Measurements from ENCODE around the gene CYP4F8.

CYP4F8 gene, protein sequence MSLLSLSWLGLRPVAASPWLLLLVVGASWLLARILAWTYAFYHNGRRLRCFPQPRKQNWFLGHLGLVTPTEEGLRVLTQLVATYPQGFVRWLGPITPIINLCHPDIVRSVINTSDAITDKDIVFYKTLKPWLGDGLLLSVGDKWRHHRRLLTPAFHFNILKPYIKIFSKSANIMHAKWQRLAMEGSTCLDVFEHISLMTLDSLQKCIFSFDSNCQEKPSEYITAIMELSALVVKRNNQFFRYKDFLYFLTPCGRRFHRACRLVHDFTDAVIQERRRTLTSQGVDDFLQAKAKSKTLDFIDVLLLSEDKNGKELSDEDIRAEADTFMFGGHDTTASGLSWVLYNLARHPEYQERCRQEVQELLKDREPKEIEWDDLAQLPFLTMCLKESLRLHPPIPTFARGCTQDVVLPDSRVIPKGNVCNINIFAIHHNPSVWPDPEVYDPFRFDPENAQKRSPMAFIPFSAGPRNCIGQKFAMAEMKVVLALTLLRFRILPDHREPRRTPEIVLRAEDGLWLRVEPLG

DNA sequence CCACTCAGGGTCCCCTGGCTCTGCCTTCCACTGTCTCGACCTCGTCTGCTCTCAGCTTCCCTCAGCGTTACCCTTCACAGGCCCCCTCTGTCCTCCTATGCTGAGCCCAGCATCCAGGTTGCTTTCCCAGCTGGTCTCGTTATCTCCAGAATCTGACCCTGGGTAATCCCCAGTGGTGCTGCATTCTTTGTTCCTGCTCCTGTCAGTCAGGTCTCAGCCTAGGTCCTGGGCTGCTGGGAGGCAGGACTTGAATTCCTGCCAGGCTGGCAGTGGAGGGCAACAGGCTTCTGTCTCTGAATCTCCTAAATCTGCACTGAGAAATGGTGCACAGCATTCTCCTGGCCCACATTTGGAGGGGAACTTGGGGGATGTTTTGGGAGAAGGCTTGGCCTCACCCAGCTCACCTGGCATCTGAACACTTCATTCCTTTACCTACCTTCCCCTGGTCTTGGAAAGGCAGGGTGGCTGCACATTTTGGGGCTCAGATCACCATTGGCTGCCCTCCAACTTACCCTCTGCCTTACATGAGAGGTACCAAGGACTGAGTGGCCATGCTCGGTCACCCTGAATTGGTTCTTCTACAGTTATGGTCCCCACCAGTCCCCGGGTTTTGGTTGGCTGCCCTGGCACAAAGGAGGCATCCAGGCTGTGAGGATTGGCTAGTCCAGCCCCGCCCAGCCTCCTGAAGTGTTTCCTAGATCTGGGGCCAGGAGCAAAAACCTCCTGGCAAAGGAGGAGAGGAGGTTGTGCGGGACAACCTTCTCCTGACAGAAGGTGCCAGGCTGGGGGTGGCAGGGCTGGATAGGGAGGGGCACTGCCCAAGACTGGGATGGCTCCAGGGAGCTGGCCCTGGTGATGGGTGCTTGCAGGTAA, at the start of gene CYP4F8:
CYP4F8 (plus strand) TSS at position 712 of the 873 bp plus-strand sequence. CDS start 399 bp downstream, outside the sequence.
- peak; percentile 27; the same call in 1 of the 2 replicates for TF ChIP-seq GATA2 (IDR thresholded peaks at IDR 0.05; ENCODE audit: low read depth, low read length)
- no peak for TF ChIP-seq GATA3 (IDR thresholded peaks at IDR 0.05; ENCODE audit: low read depth, low read length)

DNA sequence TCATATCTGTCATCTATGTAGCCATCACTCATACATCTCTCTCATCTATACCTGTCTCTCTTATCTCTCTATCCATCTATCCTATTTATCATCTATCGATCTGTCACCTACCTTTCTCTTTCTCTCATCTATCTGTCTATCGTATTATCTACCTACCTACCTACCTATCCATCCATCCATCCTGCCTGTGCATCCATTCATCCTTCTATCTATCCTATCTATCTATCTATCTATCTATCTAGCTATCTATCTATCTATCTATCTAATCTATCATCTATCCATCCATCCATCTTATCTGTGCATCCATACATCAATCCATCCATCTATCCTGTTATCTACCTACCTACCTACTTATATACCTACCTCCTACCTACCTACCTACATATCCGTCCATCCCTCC, 44.6 kb upstream of the CYP4F8 start:
- TF ChIP-seq GATA2 (IDR thresholded peaks at IDR 0.05; ENCODE audit: low read depth, low read length) (no peak), GATA3 (IDR thresholded peaks at IDR 0.05; ENCODE audit: low read depth, low read length) (no peak)

DNA sequence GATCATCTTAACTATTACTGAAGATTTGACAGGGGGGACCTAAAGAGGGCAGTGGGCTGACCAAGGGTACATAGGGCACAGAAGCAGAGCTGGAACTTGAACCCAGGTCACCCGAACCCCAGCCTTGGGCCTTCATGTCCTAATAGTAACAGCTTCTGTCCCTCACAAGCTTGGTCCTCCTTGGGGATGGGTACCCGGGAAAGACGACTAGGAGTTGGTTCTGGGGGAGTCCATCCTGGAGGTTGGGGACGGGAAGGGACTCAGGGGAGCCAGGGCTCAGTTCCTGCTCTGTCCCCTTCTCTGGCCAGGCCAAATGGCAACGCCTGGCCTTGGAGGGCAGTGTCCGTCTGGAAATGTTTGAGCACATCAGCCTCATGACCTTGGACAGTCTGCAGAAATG, 39.6 kb upstream of the CYP4F8 start:
- TF ChIP-seq GATA3 (IDR thresholded peaks at IDR 0.05; ENCODE audit: low read depth, low read length) = no peak
- TF ChIP-seq GATA2 (IDR thresholded peaks at IDR 0.05; ENCODE audit: low read depth, low read length) = no peak

DNA sequence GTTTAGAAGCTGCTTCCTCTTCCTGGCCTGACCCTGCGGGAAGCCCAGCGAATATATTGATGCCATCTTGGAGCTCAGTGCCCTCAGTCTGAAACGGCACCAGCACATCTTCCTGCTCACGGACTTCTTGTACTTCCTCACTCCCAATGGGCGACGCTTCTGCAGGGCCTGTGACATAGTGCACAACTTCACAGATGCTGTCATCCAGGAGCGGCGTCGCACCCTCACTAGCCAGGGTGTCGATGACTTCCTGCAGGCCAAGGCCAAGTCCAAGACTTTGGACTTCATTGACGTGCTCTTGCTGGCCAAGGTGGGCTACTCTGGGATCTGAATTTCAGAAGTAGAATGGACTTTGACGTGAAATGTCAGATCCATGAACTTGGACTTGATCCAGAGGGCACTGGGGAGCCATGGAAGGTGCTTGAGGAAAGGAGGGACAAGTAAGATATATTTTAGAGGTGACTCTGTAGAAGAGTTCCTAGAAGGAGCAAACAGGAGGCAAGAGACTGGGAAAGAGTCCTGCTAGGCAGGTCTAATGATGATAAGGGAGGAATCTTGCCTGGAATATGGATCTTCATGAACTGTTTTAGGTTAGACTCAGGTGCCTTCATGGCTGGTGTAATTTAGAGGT, 38.4 kb upstream of the CYP4F8 start:
- TF ChIP-seq GATA2 (IDR thresholded peaks at IDR 0.05; ENCODE audit: low read depth, low read length) = no peak
- TF ChIP-seq GATA3 (IDR thresholded peaks at IDR 0.05; ENCODE audit: low read depth, low read length) = no peak

DNA sequence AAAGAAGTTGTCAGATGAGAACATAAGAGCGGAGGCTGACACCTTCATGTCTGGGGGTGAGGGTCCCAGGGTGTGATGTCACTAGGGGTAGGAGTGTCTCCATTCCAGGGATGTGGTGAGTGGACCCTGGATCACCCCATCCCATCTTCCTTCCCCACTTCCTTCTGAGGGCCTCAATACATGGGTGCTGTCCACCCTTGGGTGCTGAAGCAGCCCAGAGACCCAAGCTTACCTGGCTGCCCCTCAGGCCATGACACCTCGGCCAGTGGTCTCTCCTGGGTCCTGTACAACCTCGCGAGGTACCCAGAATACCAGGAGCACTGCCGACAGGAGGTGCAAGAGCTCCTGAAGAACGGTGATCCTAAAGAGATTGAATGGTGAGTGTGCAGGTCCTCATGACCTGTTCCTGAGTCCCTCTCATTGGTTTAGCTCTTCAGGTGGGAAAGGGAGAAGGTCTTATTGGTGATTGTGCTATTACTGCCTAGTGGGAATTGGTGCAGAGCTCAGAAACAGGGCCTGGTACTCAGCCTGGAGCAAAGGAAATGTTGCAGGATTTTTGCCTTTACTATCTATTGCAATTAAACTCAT, 37.7 kb upstream of the CYP4F8 start:
- no peak for TF ChIP-seq GATA3 (IDR thresholded peaks at IDR 0.05; ENCODE audit: low read depth, low read length)
- no peak for TF ChIP-seq GATA2 (IDR thresholded peaks at IDR 0.05; ENCODE audit: low read depth, low read length)

DNA sequence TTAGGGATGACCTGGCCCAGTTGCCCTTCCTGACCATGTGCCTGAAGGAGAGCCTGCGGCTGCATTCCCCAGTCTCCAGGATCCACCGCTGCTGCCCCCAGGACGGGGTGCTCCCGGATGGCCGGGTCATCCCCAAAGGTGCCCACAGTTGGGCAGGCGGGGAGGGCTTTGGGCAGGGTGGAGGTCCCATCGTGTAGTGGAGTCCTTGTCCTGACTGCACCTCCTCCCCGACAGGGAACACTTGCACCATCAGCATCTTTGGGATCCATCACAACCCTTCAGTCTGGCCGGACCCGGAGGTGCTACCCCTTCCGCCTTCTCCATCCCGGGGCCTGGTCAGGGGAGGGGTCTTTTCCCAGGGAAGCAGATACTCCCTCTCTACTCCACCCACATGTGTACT, 31.7 kb upstream of the CYP4F8 start:
- TF ChIP-seq GATA2 (IDR thresholded peaks at IDR 0.05; ENCODE audit: low read depth, low read length) = no peak
- TF ChIP-seq GATA3 (IDR thresholded peaks at IDR 0.05; ENCODE audit: low read depth, low read length) = no peak

DNA sequence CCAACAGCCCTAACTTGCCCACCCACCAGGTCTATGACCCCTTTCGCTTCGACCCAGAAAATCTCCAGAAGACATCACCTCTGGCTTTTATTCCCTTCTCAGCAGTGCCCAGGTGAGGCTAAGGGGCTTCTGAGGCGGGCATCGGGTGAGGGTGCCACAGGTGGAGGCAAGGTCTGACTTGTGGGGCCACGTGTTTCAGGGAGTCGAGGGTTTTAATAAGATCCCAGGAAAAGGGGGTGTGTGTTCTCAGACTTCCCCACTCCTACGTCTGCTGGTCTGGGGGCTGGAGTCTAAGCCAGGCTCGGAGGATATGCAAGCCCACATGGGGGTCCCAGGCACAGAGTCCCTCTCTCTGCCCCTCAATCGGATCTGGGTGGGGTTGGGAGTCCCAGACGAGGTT, 30.9 kb upstream of the CYP4F8 start:
- TF ChIP-seq GATA3 (IDR thresholded peaks at IDR 0.05; ENCODE audit: low read depth, low read length) = no peak
- no peak for TF ChIP-seq GATA2 (IDR thresholded peaks at IDR 0.05; ENCODE audit: low read depth, low read length)

DNA sequence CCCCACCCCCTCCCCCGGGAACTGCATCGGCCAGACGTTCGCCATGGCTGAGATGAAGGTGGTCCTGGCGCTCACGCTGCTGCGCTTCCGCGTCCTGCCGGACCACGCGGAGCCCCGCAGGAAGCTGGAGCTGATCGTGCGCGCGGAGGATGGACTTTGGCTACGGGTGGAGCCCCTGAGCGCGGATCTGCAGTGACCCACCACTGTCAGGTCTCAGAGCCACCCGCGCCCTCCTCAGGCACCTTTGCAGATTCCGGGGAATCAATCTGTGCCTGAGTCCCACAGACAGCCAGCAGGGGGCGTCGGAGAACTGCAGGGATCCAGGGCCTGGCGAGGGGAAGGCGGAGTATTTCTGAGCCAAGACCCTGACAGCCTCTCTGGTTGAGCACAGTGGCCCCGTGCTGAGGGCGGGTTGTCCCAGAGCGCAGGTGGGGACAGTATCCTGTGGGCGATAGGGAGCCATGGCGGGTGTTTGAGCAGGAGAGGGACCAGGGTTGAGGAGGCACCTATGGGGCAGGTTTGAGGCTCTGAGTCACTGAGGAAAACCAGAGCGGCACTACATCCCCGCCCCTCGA, 30.4 kb upstream of the CYP4F8 start:
- TF ChIP-seq GATA2 (IDR thresholded peaks at IDR 0.05; ENCODE audit: low read depth, low read length) (no peak), GATA3 (IDR thresholded peaks at IDR 0.05; ENCODE audit: low read depth, low read length) (no peak)

DNA sequence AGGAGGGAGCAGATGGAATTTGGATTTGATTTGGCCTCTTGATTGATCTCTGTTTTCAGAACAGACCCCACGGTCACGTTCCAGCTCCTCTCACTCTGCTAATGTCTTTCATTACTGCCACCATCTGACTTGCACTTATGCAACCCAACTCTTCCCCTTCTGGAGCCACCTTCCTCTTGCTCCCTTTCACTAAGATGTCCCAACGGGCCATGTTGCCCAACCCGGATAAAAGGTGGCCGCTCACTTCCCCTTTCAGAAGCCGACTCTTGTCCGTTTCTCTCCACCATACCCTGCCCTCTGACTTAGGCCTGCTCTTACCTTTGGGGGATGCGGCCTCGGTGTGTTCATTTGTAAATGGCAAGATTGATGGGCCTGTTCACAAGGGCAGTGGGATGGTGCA, 27.4 kb upstream of the CYP4F8 start:
- TF ChIP-seq GATA2 (IDR thresholded peaks at IDR 0.05; ENCODE audit: low read depth, low read length) (no peak), GATA3 (IDR thresholded peaks at IDR 0.05; ENCODE audit: low read depth, low read length) (no peak)

DNA sequence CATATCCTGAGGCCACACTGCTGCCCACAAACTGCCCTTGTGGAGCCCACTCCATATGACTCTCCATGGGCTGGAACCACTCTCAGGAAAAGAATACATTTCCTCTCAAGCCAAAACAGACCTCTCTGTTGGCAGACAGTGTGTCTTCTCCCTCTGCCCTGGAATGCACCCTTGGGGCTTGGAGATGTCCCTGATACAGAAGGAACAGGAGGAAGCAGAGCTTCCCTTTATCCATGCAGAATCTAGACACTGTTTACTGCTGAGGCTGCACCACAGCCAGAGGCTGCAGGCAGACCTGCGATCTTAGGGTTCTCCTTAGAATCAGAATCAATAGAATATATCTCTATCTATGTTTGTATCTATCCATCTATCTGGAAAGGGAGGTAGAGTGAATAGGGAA, 26.8 kb upstream of the CYP4F8 start:
- TF ChIP-seq GATA3 (IDR thresholded peaks at IDR 0.05; ENCODE audit: low read depth, low read length) (no peak), GATA2 (IDR thresholded peaks at IDR 0.05; ENCODE audit: low read depth, low read length) (no peak; the same call in 1 of the 2 replicates)

DNA sequence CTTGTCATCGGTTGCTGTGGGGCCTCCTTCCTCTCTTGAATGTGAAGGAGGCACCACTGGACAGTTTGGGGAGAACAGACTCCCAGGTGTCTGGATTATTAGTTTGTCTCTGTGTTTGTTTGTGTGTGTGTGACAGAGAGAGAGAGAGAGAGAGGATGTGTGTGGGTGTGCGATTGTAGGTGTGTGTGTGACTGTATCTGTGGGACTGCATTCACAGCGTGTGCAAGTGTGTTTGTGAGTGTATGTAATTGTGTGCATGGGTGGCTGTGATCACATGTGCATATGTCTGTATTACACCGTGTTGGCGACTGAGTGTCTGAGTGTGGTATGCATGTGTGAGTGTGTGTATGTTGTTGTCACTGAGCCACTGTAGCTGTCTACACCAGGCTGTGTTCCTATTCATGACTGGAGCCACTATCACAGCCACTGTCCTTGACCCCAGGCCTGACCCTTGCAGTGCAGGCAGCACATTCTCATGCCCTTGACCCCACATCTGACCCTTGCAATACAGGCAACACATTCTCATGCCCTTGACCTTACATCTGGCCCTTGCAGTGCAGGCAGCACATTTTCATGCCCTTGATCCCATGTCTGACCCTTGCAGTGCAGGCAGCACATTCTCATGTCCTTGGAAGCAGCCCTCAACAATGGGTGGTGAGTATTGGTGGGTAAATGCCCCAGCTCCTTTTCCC, 25.1 kb upstream of the CYP4F8 start:
- TF ChIP-seq GATA3 (IDR thresholded peaks at IDR 0.05; ENCODE audit: low read depth, low read length) (no peak), GATA2 (IDR thresholded peaks at IDR 0.05; ENCODE audit: low read depth, low read length) (no peak)

DNA sequence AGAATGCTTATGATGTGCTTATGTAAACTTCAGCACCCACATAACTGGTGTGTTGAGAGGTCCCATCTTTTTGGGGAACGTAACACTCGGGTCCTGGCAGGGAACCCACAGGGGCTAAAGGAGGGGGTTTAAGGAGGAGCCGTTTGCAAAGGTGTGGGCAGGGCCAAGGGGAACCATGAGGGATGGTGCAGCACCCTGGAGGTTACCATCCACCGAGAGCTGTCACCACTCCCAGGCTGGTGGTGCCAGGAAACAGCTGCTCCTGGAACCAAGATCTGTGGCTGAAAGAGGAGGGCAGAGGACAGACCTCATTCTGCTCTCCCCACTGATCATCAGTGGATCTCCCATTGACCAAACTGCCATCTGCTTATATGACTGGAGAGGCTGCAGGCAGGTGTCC, 23.2 kb upstream of the CYP4F8 start:
- no peak for TF ChIP-seq GATA2 (IDR thresholded peaks at IDR 0.05; ENCODE audit: low read depth, low read length)
- TF ChIP-seq GATA3 (IDR thresholded peaks at IDR 0.05; ENCODE audit: low read depth, low read length) = no peak

DNA sequence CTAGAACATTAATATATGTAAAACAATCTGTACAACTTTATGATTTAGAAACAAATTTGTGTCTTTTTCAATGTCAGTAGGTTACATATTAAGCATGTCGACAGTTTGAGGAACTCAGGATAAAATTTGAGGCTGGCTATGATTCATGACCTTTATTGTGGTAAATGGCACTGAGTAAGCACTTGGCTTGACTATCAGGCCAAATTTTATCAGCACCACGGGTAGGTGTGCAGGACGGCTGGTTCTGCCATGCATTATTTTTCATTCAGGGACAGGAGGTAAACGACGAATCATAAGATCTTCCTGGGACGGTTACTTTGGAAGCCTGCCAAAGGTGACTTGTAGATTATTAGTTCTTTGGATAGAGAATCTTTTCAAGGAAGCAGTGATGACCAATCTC, 19.9 kb upstream of the CYP4F8 start:
- TF ChIP-seq GATA2 (IDR thresholded peaks at IDR 0.05; ENCODE audit: low read depth, low read length) (no peak), GATA3 (IDR thresholded peaks at IDR 0.05; ENCODE audit: low read depth, low read length) (no peak)

Data from SH-SY5Y (cell line).